HL-60/S4 (cell line): ENCODE results near the gene CAMK1.

Experiments
- in situ Hi-C: fragments of 300-500 bp; cut with MboI; formaldehyde crosslinking; loops from 2 replicates; pipeline ENCODE4 v1.14.3; 2022; ENCODE audit warnings: low sequenced_read_pairs

The CAMK1 gene

GRCh38 chr3:9769426-9770275 lies at the start of gene CAMK1:
TSS of gene CAMK1 (minus strand) at chr3:9769947. CDS start at chr3:9767749, 2,198 bp downstream.
- in situ Hi-C loops: no loop called here

- in situ Hi-C loops: no loop called here
Measured at GRCh38 chr3:9818666-9819335, 49.1 kb upstream of the CAMK1 start.

- in situ Hi-C loops: no loop called here
Measured at GRCh38 chr3:9817436-9817835, 47.7 kb upstream of the CAMK1 start.

- in situ Hi-C loops: no loop called here
Measured at GRCh38 chr3:9815986-9816385, 46.2 kb upstream of the CAMK1 start.

GRCh38 chr3:9812870-9813483 lies 43.2 kb upstream of the CAMK1 start:
- in situ Hi-C loops: no loop called here

GRCh38 chr3:9810846-9811245 lies 41.1 kb upstream of the CAMK1 start:
- in situ Hi-C loops: no loop called here

- in situ Hi-C loops: no loop called here
Measured at GRCh38 chr3:9810433-9810770, 40.7 kb upstream of the CAMK1 start.

- in situ Hi-C loops: no loop called here
Measured at GRCh38 chr3:9809615-9810432, 40.1 kb upstream of the CAMK1 start, which contains the start of gene TTLL3. TSS of gene TTLL3 (plus strand) at chr3:9810262. CDS start at chr3:9810662, 400 bp downstream.

- in situ Hi-C loops: no loop called here
Measured at GRCh38 chr3:9809239-9809614, 39.5 kb upstream of the CAMK1 start.

- in situ Hi-C loops: no loop called here
Measured at GRCh38 chr3:9808345-9809037, 38.7 kb upstream of the CAMK1 start.

- in situ Hi-C loops: no loop called here
Measured at GRCh38 chr3:9807981-9808344, 38.2 kb upstream of the CAMK1 start.

GRCh38 chr3:9806688-9807589 lies 37.2 kb upstream of the CAMK1 start:
- in situ Hi-C loops: no loop called here

GRCh38 chr3:9806137-9806536 lies 36.4 kb upstream of the CAMK1 start:
- in situ Hi-C loops: no loop called here

GRCh38 chr3:9804996-9805395 lies 35.2 kb upstream of the CAMK1 start:
- in situ Hi-C loops: no loop called here

- in situ Hi-C loops: no loop called here
Measured at GRCh38 chr3:9803494-9803893, 33.7 kb upstream of the CAMK1 start.

- in situ Hi-C loops: no loop called here
Measured at GRCh38 chr3:9800529-9800928, 30.8 kb upstream of the CAMK1 start.

- in situ Hi-C loops: no loop called here
Measured at GRCh38 chr3:9797196-9797945, 27.6 kb upstream of the CAMK1 start.

GRCh38 chr3:9795207-9795606 lies 25.5 kb upstream of the CAMK1 start:
- in situ Hi-C loops: no loop called here

- in situ Hi-C loops: no loop called here
Measured at GRCh38 chr3:9794400-9794799, 24.7 kb upstream of the CAMK1 start.
